GM23338 (cell line): ENCODE measurements around the gene ANO10. TPM values are rescaled to one million over a fixed set of nuclear protein-coding genes. Genes with fewer than 3 reads are reported as not detected.

Experiments
- ATAC-seq: fragments of 200-7000 bp; cut with Tn5 transposase; 3 replicates; pipeline ENCODE4 v1.9.1; 2020
- DNase-seq: peaks from one replicate; pipeline ENCODE4 v3.0.0-alpha.2; 2015; ENCODE audit warnings: low spot score
- H2AFZ ChIP-seq: fragments of 200-600 bp; sonication (generic); 2 replicates; pipeline ENCODE4 v1.8.0; 2016; ENCODE audit warnings: antibody characterized with exemption, mild to moderate bottlenecking, moderate library complexity
- H3F3A ChIP-seq: fragments of 200-600 bp; sonication (generic); replicated peaks from 2 replicates; pipeline ENCODE4 v1.8.0; 2017; ENCODE audit warnings: antibody characterized with exemption, mixed run types, low read depth
- H3K27ac ChIP-seq: fragments of 200-600 bp; sonication (generic); 2 replicates; pipeline ENCODE4 v1.6.1; 2016; ENCODE audit warnings: low read depth
- H3K27me3 ChIP-seq: fragments of 200-600 bp; sonication (generic); 2 replicates; pipeline ENCODE4 v1.8.0; 2016; ENCODE audit warnings: mild to moderate bottlenecking, mixed run types, moderate library complexity; ENCODE audit not compliant: insufficient read depth
- H3K36me3 ChIP-seq: fragments of 200-600 bp; sonication (generic); 2 replicates; pipeline ENCODE4 v1.8.0; 2016; ENCODE audit warnings: mild to moderate bottlenecking; ENCODE audit not compliant: insufficient read depth
- H3K4me1 ChIP-seq: fragments of 200-600 bp; sonication (generic); 2 replicates; pipeline ENCODE4 v1.8.0; 2016; ENCODE audit warnings: mild to moderate bottlenecking, moderate library complexity; ENCODE audit not compliant: insufficient read depth
- H3K4me2 ChIP-seq: fragments of 200-600 bp; sonication (generic); 2 replicates; pipeline ENCODE4 v1.7.1; 2017; ENCODE audit warnings: mixed run types
- H3K4me3 ChIP-seq: fragments of 200-600 bp; sonication (generic); 2 replicates; pipeline ENCODE4 v1.6.1; 2016; ENCODE audit warnings: mixed run types
- H3K79me2 ChIP-seq: fragments of 200-600 bp; sonication (generic); replicated peaks from 2 replicates; pipeline ENCODE4 v1.8.0; 2017; ENCODE audit warnings: mild to moderate bottlenecking; ENCODE audit not compliant: insufficient read depth
- H3K9me2 ChIP-seq: fragments of 200-600 bp; sonication (generic); 2 replicates; pipeline ENCODE4 v1.8.0; 2017; ENCODE audit not compliant: insufficient read depth
- H4K20me1 ChIP-seq: fragments of 200-600 bp; sonication (generic); replicated peaks from 2 replicates; pipeline ENCODE4 v1.8.0; 2017; ENCODE audit warnings: mild to moderate bottlenecking; ENCODE audit not compliant: insufficient read depth
- H3K27ac Mint-ChIP-seq: 2 replicates; pipeline ENCODE4 v1.8.0; 2020; ENCODE audit warnings: inconsistent platforms, mild to moderate bottlenecking, moderate library complexity, mixed read lengths
- H3K27me3 Mint-ChIP-seq: 3 replicates; pipeline ENCODE4 v1.8.0; 2022; ENCODE audit warnings: low read depth, mild to moderate bottlenecking, moderate library complexity, mixed read lengths, inconsistent platforms; ENCODE audit not compliant: insufficient read depth, poor library complexity
- H3K36me3 Mint-ChIP-seq: 3 replicates; pipeline ENCODE4 v1.8.0; 2021; ENCODE audit warnings: low read depth, mild to moderate bottlenecking, inconsistent platforms, moderate library complexity, mixed read lengths
- H3K4me1 Mint-ChIP-seq: 3 replicates; pipeline ENCODE4 v1.8.0; 2020; ENCODE audit warnings: mild to moderate bottlenecking, inconsistent platforms, mixed read lengths
- H3K4me3 Mint-ChIP-seq: 3 replicates; pipeline ENCODE4 v1.8.0; 2021; ENCODE audit warnings: moderate library complexity, mild to moderate bottlenecking, inconsistent platforms, mixed read lengths
- H3K9me3 Mint-ChIP-seq: 3 replicates; pipeline ENCODE4 v1.8.0; 2020; ENCODE audit warnings: moderate library complexity, mild to moderate bottlenecking, inconsistent platforms, mixed read lengths
- CREB1 ChIP-seq: fragments of 250-450 bp; sonication (Bioruptor Pico); IDR thresholded peaks from 2 replicates; pipeline ENCODE4 v1.5.0; 2020; ENCODE audit warnings: low read depth, mild to moderate bottlenecking, moderate library complexity
- EZH2 ChIP-seq: fragments of 200-600 bp; sonication (generic); IDR thresholded peaks from one replicate; pipeline ENCODE4 v1.8.0; 2017; ENCODE audit warnings: antibody characterized with exemption, mild to moderate bottlenecking, low read depth; ENCODE audit not compliant: unreplicated experiment
- EZH2phosphoT487 ChIP-seq: fragments of 200-600 bp; sonication (generic); IDR thresholded peaks from one replicate; pipeline ENCODE4 v1.8.1; 2018; ENCODE audit warnings: antibody characterized with exemption; ENCODE audit not compliant: unreplicated experiment
- JUNB ChIP-seq: IDR thresholded peaks from one replicate; pipeline ENCODE4 v1.6.1; 2016; ENCODE audit warnings: antibody characterized with exemption; ENCODE audit not compliant: unreplicated experiment
- NANOG ChIP-seq: IDR thresholded peaks from 2 replicates; pipeline ENCODE4 v1.6.1; 2016; ENCODE audit warnings: antibody characterized with exemption, borderline replicate concordance
- POLR2AphosphoS5 ChIP-seq: IDR thresholded peaks from 2 replicates; pipeline ENCODE4 v1.6.1; 2016; ENCODE audit warnings: antibody characterized with exemption, low read depth
- STAT1 ChIP-seq: IDR thresholded peaks from one replicate; pipeline ENCODE4 v1.6.1; 2016; ENCODE audit warnings: antibody characterized with exemption; ENCODE audit not compliant: unreplicated experiment
- ZNF114 ChIP-seq: fragments of 250-450 bp; sonication (Bioruptor Pico); IDR thresholded peaks from 2 replicates; pipeline ENCODE4 v1.5.0; 2020; ENCODE audit warnings: mild to moderate bottlenecking, moderate library complexity
- ZNF331 ChIP-seq: fragments of 250-450 bp; sonication (Bioruptor Pico); IDR thresholded peaks from 2 replicates; pipeline ENCODE4 v1.5.0; 2020; ENCODE audit warnings: low read depth, mild to moderate bottlenecking, moderate library complexity
- polyA plus RNA-seq: library from polyadenylated mRNA; unstranded; fragments of >200 nt; fragmentation: Nextera tagmentation; extraction: Ambion mirVana; gene quantifications from 2 replicates; pipeline ENCODE4 v1.2.1, GENCODE V29; 2016
- total RNA-seq: library from RNA; depleted of rRNA; stranded (reverse); fragments of >200 nt; shearing (Covaris generic); gene quantifications from 2 replicates; pipeline ENCODE4 v1.2.3, GENCODE V29; 2014
- TF ChIP-seq, protein P1 (sequence below): IDR thresholded peaks from one replicate; pipeline ENCODE4 v1.6.1; 2018; ENCODE audit warnings: antibody characterized with exemption; ENCODE audit not compliant: unreplicated experiment
- TF ChIP-seq, protein P2 (sequence below): IDR thresholded peaks from 2 replicates; pipeline ENCODE4 v1.6.1; 2016; ENCODE audit warnings: antibody characterized with exemption
- TF ChIP-seq, protein P3 (sequence below), 2 experiments: fragments of 200-600 bp in 1 of 2; sonication (generic) in 1 of 2; conservative IDR thresholded peaks; 2 replicates each; pipeline versions ENCODE4 v1.5.1 to v1.6.1; 2016 to 2017; ENCODE audit warnings: antibody characterized with exemption in 2 of 2, low read depth in 2 of 2, mild to moderate bottlenecking in 2 of 2, moderate library complexity in 1 of 2
- TF ChIP-seq, protein P4 (sequence below): fragments of 250-450 bp; sonication (Bioruptor Pico); IDR thresholded peaks from 2 replicates; pipeline ENCODE4 v1.5.0; 2020; ENCODE audit warnings: mild to moderate bottlenecking, moderate library complexity

The ANO10 gene
- total and polyA plus RNA-seq, 2 experiments from 2014 or later, result 29.2 to 48.1 TPM

DNA sequence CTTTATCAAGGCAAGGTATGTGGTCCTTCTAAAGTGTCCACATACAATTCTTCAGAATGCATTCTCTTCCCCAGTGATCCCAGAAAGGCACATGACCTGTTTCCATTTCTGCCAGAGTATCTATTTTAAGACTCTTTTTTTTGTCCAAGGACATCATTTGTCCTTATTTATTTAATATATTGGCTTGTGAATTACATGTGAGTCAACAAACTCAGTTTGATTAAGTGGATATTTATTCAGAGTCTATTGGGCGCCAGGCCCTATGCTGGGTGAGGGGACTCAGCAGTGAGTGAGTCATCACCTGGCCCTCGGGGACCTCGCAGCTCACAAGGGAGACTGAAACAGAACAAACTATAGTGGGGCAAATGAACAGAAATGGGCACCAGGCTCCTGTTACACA lies 198.7 kb downstream of the ANO10 start:
- H3K9me3 Mint-ChIP-seq, result no peaks in the 10 kb centered on the region
- H3K27me3 Mint-ChIP-seq, result no peaks in the 10 kb centered on the region
- peaks cover 23% of the 10 kb centered on the region for H3K4me1 Mint-ChIP-seq
- peaks cover 6% of the 10 kb centered on the region; the same call in 2 of the 3 replicates for H3K36me3 Mint-ChIP-seq
- Histone ChIP-seq H3K9me2 (no peaks in the 10 kb centered on the region), H3K27me3 (no peaks in the 10 kb centered on the region), H2AFZ (no peak overlapping the region), H3K4me3 (no peak overlapping the region), H3F3A (no peaks in the 10 kb centered on the region), H4K20me1 (no peaks in the 10 kb centered on the region), H3K79me2 (no peaks in the 10 kb centered on the region), H3K4me2 (no peak overlapping the region), H3K27ac (no peak overlapping the region), H3K4me1 (peaks cover 13% of the 10 kb centered on the region), H3K36me3 (no peaks in the 10 kb centered on the region)
- ATAC-seq (no peak), DNase-seq (no peak)
- no peak overlapping the region for H3K4me3 Mint-ChIP-seq
- no peak overlapping the region for H3K27ac Mint-ChIP-seq
- TF ChIP-seq JUNB (no peak), STAT1 (no peak), ZNF331 (CRISPR knock-in tag) (no peak), POLR2AphosphoS5 (no peak), ZNF114 (CRISPR knock-in tag) (no peak), CREB1 (CRISPR knock-in tag) (no peak), EZH2phosphoT487 (no peak), NANOG (no peak), EZH2 (no peak)
- TF ChIP-seq, protein P1, sequence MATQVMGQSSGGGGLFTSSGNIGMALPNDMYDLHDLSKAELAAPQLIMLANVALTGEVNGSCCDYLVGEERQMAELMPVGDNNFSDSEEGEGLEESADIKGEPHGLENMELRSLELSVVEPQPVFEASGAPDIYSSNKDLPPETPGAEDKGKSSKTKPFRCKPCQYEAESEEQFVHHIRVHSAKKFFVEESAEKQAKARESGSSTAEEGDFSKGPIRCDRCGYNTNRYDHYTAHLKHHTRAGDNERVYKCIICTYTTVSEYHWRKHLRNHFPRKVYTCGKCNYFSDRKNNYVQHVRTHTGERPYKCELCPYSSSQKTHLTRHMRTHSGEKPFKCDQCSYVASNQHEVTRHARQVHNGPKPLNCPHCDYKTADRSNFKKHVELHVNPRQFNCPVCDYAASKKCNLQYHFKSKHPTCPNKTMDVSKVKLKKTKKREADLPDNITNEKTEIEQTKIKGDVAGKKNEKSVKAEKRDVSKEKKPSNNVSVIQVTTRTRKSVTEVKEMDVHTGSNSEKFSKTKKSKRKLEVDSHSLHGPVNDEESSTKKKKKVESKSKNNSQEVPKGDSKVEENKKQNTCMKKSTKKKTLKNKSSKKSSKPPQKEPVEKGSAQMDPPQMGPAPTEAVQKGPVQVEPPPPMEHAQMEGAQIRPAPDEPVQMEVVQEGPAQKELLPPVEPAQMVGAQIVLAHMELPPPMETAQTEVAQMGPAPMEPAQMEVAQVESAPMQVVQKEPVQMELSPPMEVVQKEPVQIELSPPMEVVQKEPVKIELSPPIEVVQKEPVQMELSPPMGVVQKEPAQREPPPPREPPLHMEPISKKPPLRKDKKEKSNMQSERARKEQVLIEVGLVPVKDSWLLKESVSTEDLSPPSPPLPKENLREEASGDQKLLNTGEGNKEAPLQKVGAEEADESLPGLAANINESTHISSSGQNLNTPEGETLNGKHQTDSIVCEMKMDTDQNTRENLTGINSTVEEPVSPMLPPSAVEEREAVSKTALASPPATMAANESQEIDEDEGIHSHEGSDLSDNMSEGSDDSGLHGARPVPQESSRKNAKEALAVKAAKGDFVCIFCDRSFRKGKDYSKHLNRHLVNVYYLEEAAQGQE, result no peak
- TF ChIP-seq, protein P2, sequence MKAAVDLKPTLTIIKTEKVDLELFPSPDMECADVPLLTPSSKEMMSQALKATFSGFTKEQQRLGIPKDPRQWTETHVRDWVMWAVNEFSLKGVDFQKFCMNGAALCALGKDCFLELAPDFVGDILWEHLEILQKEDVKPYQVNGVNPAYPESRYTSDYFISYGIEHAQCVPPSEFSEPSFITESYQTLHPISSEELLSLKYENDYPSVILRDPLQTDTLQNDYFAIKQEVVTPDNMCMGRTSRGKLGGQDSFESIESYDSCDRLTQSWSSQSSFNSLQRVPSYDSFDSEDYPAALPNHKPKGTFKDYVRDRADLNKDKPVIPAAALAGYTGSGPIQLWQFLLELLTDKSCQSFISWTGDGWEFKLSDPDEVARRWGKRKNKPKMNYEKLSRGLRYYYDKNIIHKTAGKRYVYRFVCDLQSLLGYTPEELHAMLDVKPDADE, result no peak
- TF ChIP-seq, protein P3, sequence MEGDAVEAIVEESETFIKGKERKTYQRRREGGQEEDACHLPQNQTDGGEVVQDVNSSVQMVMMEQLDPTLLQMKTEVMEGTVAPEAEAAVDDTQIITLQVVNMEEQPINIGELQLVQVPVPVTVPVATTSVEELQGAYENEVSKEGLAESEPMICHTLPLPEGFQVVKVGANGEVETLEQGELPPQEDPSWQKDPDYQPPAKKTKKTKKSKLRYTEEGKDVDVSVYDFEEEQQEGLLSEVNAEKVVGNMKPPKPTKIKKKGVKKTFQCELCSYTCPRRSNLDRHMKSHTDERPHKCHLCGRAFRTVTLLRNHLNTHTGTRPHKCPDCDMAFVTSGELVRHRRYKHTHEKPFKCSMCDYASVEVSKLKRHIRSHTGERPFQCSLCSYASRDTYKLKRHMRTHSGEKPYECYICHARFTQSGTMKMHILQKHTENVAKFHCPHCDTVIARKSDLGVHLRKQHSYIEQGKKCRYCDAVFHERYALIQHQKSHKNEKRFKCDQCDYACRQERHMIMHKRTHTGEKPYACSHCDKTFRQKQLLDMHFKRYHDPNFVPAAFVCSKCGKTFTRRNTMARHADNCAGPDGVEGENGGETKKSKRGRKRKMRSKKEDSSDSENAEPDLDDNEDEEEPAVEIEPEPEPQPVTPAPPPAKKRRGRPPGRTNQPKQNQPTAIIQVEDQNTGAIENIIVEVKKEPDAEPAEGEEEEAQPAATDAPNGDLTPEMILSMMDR (conservative IDR thresholded peaks at IDR 0.05; ENCODE audit: low read depth in 2 of 2), result no peak
- TF ChIP-seq, protein P4, sequence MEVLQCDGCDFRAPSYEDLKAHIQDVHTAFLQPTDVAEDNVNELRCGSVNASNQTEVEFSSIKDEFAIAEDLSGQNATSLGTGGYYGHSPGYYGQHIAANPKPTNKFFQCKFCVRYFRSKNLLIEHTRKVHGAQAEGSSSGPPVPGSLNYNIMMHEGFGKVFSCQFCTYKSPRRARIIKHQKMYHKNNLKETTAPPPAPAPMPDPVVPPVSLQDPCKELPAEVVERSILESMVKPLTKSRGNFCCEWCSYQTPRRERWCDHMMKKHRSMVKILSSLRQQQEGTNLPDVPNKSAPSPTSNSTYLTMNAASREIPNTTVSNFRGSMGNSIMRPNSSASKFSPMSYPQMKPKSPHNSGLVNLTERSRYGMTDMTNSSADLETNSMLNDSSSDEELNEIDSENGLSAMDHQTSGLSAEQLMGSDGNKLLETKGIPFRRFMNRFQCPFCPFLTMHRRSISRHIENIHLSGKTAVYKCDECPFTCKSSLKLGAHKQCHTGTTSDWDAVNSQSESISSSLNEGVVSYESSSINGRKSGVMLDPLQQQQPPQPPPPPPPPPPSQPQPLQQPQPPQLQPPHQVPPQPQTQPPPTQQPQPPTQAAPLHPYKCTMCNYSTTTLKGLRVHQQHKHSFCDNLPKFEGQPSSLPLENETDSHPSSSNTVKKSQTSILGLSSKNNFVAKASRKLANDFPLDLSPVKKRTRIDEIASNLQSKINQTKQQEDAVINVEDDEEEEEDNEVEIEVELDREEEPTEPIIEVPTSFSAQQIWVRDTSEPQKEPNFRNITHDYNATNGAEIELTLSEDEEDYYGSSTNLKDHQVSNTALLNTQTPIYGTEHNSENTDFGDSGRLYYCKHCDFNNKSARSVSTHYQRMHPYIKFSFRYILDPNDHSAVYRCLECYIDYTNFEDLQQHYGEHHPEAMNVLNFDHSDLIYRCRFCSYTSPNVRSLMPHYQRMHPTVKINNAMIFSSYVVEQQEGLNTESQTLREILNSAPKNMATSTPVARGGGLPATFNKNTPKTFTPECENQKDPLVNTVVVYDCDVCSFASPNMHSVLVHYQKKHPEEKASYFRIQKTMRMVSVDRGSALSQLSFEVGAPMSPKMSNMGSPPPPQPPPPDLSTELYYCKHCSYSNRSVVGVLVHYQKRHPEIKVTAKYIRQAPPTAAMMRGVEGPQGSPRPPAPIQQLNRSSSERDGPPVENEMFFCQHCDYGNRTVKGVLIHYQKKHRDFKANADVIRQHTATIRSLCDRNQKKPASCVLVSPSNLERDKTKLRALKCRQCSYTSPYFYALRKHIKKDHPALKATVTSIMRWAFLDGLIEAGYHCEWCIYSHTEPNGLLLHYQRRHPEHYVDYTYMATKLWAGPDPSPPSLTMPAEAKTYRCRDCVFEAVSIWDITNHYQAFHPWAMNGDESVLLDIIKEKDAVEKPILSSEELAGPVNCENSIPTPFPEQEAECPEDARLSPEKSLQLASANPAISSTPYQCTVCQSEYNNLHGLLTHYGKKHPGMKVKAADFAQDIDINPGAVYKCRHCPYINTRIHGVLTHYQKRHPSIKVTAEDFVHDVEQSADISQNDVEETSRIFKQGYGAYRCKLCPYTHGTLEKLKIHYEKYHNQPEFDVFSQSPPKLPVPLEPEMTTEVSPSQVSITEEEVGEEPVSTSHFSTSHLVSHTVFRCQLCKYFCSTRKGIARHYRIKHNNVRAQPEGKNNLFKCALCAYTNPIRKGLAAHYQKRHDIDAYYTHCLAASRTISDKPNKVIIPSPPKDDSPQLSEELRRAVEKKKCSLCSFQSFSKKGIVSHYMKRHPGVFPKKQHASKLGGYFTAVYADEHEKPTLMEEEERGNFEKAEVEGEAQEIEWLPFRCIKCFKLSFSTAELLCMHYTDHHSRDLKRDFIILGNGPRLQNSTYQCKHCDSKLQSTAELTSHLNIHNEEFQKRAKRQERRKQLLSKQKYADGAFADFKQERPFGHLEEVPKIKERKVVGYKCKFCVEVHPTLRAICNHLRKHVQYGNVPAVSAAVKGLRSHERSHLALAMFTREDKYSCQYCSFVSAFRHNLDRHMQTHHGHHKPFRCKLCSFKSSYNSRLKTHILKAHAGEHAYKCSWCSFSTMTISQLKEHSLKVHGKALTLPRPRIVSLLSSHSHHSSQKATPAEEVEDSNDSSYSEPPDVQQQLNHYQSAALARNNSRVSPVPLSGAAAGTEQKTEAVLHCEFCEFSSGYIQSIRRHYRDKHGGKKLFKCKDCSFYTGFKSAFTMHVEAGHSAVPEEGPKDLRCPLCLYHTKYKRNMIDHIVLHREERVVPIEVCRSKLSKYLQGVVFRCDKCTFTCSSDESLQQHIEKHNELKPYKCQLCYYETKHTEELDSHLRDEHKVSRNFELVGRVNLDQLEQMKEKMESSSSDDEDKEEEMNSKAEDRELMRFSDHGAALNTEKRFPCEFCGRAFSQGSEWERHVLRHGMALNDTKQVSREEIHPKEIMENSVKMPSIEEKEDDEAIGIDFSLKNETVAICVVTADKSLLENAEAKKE (CRISPR knock-in tag), result no peak
